WI38 (cell line): ENCODE data around the gene GPSM1.
"Not testable (repeated sequence)": the region's sequence is repeated elsewhere in the genome, so short reads cannot be mapped to it uniquely, and the experiment has no call there.

ENCODE experiments used
- H3K4me3 ChIP-seq: 2 replicates; pipeline ENCODE4 v1.5.1; 2011; ENCODE audit warnings: low read depth, mild to moderate bottlenecking, control low read depth, low read length
- CTCF ChIP-seq: IDR thresholded peaks from 2 replicates; pipeline ENCODE4 v1.5.1; 2012; ENCODE audit warnings: low read depth, mild to moderate bottlenecking, control low read depth, low read length

GPSM1 gene

GRCh38 chr9:136314944-136315343 lies 12.4 kb upstream of the GPSM1 start:
- no peak for TF ChIP-seq CTCF
- no peak overlapping the region for H3K4me3 ChIP-seq

GRCh38 chr9:136316271-136316751 lies 11.0 kb upstream of the GPSM1 start:
- no peak overlapping the region for H3K4me3 ChIP-seq
- TF ChIP-seq CTCF = no peak

- no peak for TF ChIP-seq CTCF
- H3K4me3 ChIP-seq = no peak overlapping the region
Measured at GRCh38 chr9:136316896-136317676, 10.3 kb upstream of the GPSM1 start.

- TF ChIP-seq CTCF = no peak
- H3K4me3 ChIP-seq = no peak overlapping the region
Measured at GRCh38 chr9:136317695-136318094, 9.6 kb upstream of the GPSM1 start.

GRCh38 chr9:136318111-136318775 lies 9.1 kb upstream of the GPSM1 start:
- H3K4me3 ChIP-seq = no peak overlapping the region
- TF ChIP-seq CTCF = no peak

- no peak overlapping the region for H3K4me3 ChIP-seq
- no peak for TF ChIP-seq CTCF
Measured at GRCh38 chr9:136318776-136319241, 8.5 kb upstream of the GPSM1 start.

GRCh38 chr9:136319244-136319643 lies 8.1 kb upstream of the GPSM1 start:
- H3K4me3 ChIP-seq = not testable (repeated sequence)

- not testable (repeated sequence) for H3K4me3 ChIP-seq
Measured at GRCh38 chr9:136319955-136320354, 7.4 kb upstream of the GPSM1 start.

- not testable (repeated sequence) for H3K4me3 ChIP-seq
Measured at GRCh38 chr9:136320972-136321371, 6.4 kb upstream of the GPSM1 start.
